Germinal center (tissue), 1 donor: ENCODE results near the gene NPEPL1.
A peak's percentile ranks its signal among the peaks of the same experiment; 100 is the strongest.

Source experiments
- DNase-seq: peaks from one replicate; pipeline ENCODE4 v3.0.0; 2012; ENCODE audit warnings: mixed read lengths, low spot score

Gene NPEPL1

DNA sequence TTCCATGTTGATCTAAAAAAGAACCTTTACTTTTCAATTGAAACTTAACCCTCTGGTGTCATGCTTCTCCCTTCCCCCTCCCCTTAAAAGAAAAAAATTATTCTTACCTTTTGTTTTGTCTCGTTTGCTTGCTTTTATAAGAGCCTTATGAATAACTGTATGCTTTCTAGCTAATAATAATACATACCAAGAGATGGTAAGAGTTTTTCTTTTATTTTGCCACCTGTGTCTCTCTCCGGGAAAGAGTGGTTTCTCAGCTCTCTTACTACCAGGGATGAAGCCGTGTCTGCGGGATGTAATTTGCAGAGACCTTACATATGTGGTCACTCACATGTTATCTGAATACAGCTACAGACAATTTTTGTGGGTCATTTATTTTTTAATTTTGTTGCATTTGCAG, 33.8 kb upstream of the NPEPL1 start:
- no peak for DNase-seq

- no peak for DNase-seq
These were observed 32.8 kb upstream of the NPEPL1 start for GRCh38 chr20:58659841-58660240.

GRCh38 chr20:58660855-58661597, 31.6 kb upstream of the NPEPL1 start:
- no peak for DNase-seq

DNA sequence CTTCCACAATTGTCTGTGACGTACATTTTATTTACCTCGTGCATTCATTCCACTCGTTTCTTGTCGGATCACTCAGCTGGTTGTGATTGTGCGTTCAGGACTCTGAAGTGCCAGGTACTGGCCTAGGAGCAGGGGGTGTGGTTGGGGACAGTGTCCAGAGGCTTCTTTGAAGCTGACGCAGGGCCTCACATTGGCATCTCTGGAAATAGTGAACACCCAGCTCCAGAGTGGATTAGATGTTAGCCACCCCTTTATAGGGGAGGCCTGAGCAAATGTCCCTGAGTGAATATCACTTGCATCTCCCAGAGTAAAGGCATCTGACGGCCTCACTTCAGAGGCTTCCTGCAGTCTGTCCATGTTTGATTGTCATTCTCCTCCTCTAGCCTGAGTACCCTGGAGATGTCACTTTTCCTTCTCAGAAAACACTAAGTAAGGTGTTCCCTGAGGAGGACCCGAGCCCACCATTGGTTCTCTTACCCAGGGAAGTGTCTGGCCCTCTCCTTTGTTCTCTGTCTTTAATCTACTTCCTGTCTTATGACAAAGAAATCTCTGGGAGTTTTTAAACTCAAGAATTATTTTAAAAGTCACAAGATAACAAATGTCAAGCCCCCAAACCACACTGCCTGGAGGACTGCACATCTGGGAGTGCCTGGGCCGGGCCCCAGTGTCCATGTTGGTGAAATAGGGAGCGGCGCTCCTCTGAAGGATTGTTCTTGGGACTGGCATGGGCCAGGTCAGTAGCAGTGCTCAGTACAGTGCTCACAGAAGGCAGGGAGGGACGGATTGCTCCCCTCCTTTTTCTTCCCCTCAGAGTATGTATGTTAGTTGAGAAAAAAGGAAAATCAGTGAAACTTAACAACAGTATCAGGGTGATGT, 30.8 kb upstream of the NPEPL1 start:
- DNase-seq, result no peak

GRCh38 chr20:58664331-58664730, 28.3 kb upstream of the NPEPL1 start:
- DNase-seq, result no peak

DNA sequence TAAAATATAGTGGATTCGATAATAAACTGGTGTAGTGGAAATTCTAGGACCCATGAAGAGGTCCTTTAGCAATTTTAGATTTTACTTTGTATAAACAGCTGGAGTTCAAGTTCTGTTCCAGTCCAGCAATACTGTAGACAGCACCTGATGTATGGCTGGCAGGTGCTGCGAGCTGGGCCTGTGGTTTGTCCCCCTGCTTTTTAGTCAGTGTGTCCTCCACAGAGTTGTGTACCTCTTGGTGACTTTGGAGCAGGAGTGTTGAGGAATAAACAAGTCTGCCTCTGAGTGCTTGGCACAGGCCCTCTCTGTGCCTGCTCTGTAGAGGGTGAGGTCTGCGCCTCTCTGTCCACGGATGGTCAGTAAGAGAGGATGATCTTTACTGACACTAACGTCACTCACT, 27.7 kb upstream of the NPEPL1 start:
- no peak for DNase-seq

GRCh38 chr20:58665606-58666005, 27.0 kb upstream of the NPEPL1 start:
- DNase-seq, result no peak

DNA sequence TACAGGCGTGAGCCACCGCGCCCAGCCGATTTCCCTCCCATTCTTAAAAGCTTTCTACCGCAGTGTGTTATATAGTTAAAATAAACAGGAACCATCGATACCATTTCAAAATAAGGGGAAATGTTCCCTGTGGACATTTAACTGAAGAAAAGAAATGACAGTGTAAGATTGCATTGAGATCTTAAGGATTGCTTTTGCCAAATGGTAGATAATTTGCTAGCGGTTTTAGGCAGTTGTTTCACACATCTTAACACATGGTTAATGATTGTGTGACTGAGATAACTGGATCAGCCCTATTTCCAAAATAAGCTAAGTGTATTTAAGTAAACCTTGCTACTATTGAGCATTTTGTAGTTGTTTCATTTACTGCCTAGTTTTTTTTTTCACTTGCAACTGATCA, 25.9 kb upstream of the NPEPL1 start:
- DNase-seq, result no peak

DNA sequence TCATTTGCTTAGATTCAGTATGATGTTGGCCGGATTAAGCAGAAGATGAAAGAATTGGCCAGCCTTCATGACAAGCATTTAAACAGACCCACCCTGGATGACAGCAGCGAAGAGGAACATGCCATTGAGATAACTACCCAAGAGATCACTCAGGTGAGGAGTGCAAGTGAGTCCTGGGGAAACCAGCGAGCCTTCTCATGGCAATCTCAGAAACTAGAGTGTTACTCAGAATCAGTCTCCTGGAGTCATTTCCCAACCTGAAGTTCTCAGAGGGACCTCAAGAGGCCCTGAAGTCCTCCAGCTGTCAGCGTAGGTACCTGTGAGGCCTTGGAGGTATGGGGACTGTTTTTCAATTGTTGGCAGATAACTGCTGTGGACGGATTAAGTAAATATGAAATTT, 24.6 kb upstream of the NPEPL1 start:
- no peak for DNase-seq

DNA sequence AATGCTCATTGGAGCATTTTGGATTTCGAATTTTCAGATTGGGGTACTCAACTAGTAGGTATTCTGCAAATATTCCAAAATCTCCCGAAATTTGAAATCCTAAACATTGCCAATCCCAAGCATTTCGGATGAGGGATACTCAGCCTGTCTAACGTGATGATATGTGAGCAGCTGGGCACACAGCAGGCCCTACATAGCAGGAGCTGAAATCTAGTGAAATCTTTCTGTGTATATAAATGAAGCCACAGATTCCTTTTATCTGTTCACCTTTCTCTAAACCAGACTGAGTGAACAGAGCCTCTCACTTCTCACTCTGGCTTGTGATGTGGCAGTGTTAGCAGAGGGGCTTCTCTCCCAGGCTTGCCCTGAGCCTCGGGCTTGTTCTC, 23.7 kb upstream of the NPEPL1 start:
- no peak for DNase-seq

DNA sequence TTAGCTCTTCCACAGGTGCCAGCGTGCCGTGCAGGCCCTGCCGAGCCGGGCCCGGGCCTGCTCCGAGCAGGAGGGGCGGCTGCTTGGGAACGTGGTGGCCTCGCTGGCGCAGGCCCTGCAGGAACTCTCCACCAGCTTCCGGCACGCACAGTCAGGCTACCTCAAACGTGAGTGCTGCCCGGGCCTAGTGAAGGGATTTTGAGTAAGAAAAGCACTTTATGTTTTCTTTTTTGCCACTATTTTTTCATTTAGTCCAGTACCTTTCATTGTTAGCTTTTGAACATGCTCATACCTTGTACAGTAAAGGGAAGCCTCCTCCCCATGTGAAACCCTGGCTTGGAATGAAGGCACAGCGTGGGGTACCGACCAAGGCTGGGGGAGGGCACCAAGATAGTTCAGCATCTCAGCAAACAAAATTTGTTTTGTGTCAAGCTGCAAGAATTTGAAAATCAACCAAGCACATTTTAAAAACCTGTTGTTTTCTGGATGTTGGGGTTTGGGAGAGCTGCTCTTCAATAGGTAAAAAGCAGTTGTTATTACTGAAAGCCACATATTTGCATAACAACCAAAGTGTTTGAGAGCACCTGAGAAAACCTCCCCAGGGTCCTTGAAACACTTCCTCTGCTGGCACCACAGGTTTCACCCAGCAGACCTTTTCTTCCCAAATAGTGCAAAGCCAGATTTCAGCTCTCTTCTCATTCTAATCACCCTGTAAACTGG, 23.2 kb upstream of the NPEPL1 start:
- DNase-seq, result peak; percentile 80

- no peak for DNase-seq
These were observed 22.5 kb upstream of the NPEPL1 start for GRCh38 chr20:58670102-58670501.

GRCh38 chr20:58670659-58671058, 21.9 kb upstream of the NPEPL1 start:
- no peak for DNase-seq

GRCh38 chr20:58673119-58673518, 19.5 kb upstream of the NPEPL1 start:
- DNase-seq, result no peak

DNA sequence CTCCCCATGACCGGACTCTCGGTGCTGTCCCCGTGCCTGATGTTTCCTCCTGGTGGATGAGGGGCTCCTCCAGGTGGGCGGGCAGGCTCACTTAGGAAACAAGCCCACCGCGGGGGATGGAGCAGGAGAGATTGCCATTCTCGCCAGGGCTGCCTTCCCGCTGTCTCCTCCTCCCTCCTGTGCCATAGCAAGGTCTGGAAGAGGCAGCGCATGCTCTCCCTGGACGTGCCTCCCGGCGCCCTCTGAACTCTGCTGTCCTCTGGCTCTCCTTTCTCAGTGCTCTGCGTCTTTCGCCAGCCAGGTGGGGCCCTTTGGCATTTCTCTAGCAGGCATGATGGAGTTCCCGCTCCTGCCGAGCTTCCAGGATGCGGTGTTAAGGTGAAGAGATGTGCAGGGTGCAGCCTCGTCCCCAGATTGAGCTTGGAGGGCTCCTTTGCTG, 17.4 kb upstream of the NPEPL1 start:
- DNase-seq, result no peak

DNA sequence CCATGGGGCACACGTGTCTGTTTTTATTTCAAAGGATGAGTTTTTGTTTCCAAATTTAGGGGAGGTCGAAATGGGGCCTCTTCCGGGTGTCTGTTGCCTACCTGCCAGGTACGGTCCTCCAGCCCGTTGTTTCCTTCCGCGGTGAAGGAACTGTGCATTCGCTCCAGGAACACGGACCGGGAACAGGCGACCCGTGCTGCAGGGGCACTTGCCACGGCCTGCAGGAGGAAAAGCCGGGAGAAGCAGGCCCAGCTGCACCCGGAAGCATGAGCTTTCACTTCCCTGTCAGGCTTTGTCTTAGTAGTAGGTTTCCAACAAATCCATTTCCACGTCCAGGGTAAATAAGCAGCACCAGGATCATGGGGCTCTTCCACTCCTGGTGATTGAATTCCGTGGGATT, 17.0 kb upstream of the NPEPL1 start:
- no peak for DNase-seq

DNA sequence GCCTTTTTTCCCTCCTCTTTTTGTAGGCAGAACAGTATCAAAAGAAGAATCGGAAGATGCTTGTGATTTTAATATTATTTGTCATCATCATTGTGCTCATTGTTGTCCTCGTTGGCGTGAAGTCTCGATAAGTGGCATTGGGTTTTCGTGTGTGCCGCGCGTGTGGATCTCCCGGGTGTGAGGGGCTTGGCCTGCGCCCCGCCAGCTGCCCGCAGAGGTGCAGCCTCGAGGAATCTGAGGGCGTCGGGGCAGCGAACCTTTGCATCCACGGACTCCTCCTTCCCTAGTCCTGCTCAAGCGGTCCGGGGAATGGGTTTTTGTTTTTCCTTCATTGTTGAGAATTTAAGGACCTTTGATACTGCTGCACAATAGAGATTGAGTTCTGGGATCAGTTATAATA, 16.4 kb upstream of the NPEPL1 start:
- no peak for DNase-seq

DNA sequence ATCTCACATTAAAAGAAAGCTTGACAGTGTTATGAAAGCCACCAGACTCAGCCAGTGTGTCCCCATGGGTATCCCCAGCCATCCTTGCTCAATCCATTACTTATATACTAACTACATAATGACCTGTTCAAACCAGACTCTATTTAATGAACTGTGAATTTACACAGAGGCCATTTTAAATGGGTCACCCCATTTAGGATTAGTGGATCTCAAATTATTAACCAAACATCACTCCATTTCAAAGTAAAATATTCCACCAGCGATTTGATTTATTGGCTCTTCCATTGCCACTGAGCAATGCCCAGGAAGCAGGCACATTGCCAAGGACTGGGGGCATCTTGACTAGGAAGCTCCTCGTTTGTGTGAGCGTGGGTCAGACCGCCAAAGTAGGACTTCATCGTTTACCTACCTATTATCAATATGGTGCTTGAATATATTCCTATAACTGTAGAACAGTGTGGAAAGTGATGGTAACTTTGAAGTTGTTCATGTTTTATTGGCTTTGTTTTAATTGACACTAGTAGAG, 15.5 kb upstream of the NPEPL1 start:
- DNase-seq, result no peak

- no peak for DNase-seq
These were observed 14.8 kb upstream of the NPEPL1 start for GRCh38 chr20:58677808-58678207.

GRCh38 chr20:58678806-58679205, 13.8 kb upstream of the NPEPL1 start:
- no peak for DNase-seq

DNA sequence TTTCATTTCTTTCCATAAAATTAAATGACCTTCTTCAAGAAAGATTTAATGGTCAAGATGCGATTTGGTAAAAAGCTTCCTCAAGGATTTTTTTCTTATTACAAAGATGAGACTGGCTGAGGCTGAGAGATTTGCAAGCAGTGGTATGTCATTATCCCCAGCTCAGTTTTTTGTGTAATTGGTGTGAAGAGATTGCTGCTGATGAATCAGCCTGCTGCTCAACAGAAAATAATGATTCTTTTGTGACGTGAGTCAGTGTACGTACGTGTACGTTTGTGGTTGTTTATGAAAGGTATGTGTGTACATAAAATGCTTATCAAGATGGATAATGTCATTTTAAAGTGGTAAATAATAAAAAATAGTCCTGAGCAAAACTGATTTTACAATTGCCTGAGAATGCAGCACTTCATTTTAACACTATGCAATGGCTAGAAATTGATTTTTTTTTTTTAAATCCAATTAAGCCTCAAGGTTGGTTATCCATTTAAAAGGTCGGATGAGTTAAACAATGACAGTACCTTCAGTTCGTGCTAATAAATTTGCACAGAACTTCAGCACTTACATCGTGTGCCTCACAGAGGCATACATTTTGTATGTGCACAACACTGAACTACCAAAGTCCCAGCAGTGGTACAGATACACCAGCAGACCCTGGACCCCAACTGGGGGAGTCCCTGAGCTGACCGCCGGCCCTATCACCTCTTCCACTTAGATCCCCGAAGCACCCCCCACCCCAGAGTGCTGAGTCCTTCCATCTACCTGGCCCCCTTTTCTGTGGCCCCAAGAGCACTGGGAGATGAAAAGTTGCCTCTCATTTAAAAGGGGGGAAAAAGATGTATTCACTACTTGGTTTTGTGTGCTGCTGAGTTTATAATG, 9.7 kb upstream of the NPEPL1 start:
- DNase-seq, result no peak

DNA sequence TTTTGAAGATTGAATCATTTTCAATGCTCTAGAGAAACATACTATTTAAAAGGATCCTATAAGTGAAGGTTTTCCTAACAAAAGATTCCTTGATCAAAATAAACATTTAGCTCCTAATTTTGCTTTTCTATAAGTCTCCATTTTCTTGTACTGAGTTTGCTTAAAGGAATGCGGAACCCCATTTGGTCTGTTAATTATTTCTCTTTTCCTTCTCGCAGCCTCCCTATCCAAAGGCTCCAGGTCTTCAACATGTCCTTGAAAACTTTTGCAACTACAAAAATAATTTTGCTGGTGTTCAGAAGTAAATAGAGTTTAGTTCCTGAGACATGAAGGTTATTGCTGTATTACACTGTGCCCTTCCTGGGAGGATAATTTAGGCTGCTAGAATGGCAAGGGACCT, 8.3 kb upstream of the NPEPL1 start:
- DNase-seq, result no peak
